Embryonic facial prominence (tissue), 1 donor: ENCODE measurements around the gene GRPEL1.
"Not testable (repeated sequence)": the region's sequence is repeated elsewhere in the genome, so short reads cannot be mapped to it uniquely, and the experiment has no call there.

Source experiments
- DNase-seq: peaks from one replicate; pipeline ENCODE4 v3.0.0-alpha.2; 2016; ENCODE audit errors: extremely low spot score

The GRPEL1 gene

GRCh38 chr4:7092026-7092425 lies 24.2 kb upstream of the GRPEL1 start:
- DNase-seq: no peak

GRCh38 chr4:7089213-7089986 lies 21.5 kb upstream of the GRPEL1 start:
- no peak for DNase-seq

GRCh38 chr4:7087036-7087435 lies 19.2 kb upstream of the GRPEL1 start:
- DNase-seq: no peak

- DNase-seq: no peak
Observed at GRCh38 chr4:7086384-7086783, 18.5 kb upstream of the GRPEL1 start.

- DNase-seq: not testable (repeated sequence)
Observed at GRCh38 chr4:7084564-7084961, 16.7 kb upstream of the GRPEL1 start.

GRCh38 chr4:7083597-7084563 lies 16.0 kb upstream of the GRPEL1 start:
- DNase-seq: no peak

GRCh38 chr4:7079909-7080308 lies 12.0 kb upstream of the GRPEL1 start:
- DNase-seq: not testable (repeated sequence)

- not testable (repeated sequence) for DNase-seq
Observed at GRCh38 chr4:7079483-7079882, 11.6 kb upstream of the GRPEL1 start.

GRCh38 chr4:7078025-7078424 lies 10.2 kb upstream of the GRPEL1 start:
- no peak for DNase-seq

- no peak for DNase-seq
Observed at GRCh38 chr4:7077371-7077770, 9.5 kb upstream of the GRPEL1 start.

- DNase-seq: no peak
Observed at GRCh38 chr4:7076696-7077082, 8.8 kb upstream of the GRPEL1 start.

GRCh38 chr4:7075962-7076695 lies 8.3 kb upstream of the GRPEL1 start:
- DNase-seq: no peak

- no peak for DNase-seq
Observed at GRCh38 chr4:7074426-7074825, 6.6 kb upstream of the GRPEL1 start.

- DNase-seq: no peak
Observed at GRCh38 chr4:7073526-7074390, 5.9 kb upstream of the GRPEL1 start.

GRCh38 chr4:7073059-7073458 lies 5.2 kb upstream of the GRPEL1 start:
- DNase-seq: no peak

- peak; percentile 40 for DNase-seq
Observed at GRCh38 chr4:7070729-7071511, 3.1 kb upstream of the GRPEL1 start.

GRCh38 chr4:7068883-7069282 lies 1.0 kb upstream of the GRPEL1 start:
- DNase-seq: no peak

- no peak for DNase-seq
Observed at GRCh38 chr4:7068279-7068842, 497 bp upstream of the GRPEL1 start.

- DNase-seq: no peak
Observed at GRCh38 chr4:7067126-7067451, 775 bp downstream of the GRPEL1 start.

- no peak for DNase-seq
Observed at GRCh38 chr4:7066493-7066892, 1.4 kb downstream of the GRPEL1 start.
